Uterus (tissue), 4 donors: Measurements from ENCODE around the gene SH3BP2. TPM values are rescaled to one million over a fixed set of nuclear protein-coding genes. Genes with fewer than 3 reads are reported as not detected.
A peak's percentile ranks its signal among the peaks of the same experiment; 100 is the strongest.

ENCODE experiments used
- DNase-seq, 2 donors: peaks; one replicate each; pipeline ENCODE4 v3.0.0-alpha.2; 2019 to 2020
- H3K27ac ChIP-seq, 2 donors: fragments of 200-600 bp; sonication (generic); 1 replicate in 1 of 2; 2 replicates in 1 of 2; pipeline ENCODE4 v1.5.1; 2016 to 2018
- H3K27me3 ChIP-seq, 2 donors: fragments of 200-600 bp; sonication (generic); one replicate each; pipeline ENCODE4 v1.5.1; 2018 to 2019; ENCODE audit warnings: control low read depth in 1 of 2
- H3K36me3 ChIP-seq, 2 donors: fragments of 200-600 bp; sonication (generic); one replicate each; pipeline ENCODE4 v1.5.1; 2019; ENCODE audit warnings: control low read depth in 1 of 2
- H3K4me1 ChIP-seq, 2 donors: fragments of 200-600 bp; sonication (generic); one replicate each; pipeline ENCODE4 v1.5.1; 2018 to 2019; ENCODE audit warnings: control low read depth in 1 of 2
- H3K4me3 ChIP-seq, 2 donors: fragments of 200-600 bp; sonication (generic); 1 replicate in 1 of 2; 2 replicates in 1 of 2; pipeline ENCODE4 v1.5.1; 2018 to 2019; ENCODE audit warnings: mild to moderate bottlenecking in 1 of 2
- H3K9me3 ChIP-seq, 2 donors: fragments of 200-600 bp; sonication (generic); one replicate each; pipeline ENCODE4 v1.5.1; 2019; ENCODE audit warnings: control low read depth in 1 of 2
- POLR2A ChIP-seq, 2 donors: fragments of 450-650 bp; IDR thresholded peaks; one replicate each; pipeline ENCODE4 v1.6.1; 2016; ENCODE audit warnings: antibody characterized with exemption in 2 of 2, mild to moderate bottlenecking in 1 of 2, moderate library complexity in 1 of 2
- intact Hi-C: fragments of 100-400 bp; cut with DNase I; formaldehyde crosslinking; loops from one replicate; pipeline ENCODE4 v1.15.1; 2023; ENCODE audit warnings: low total_unique reads
- total RNA-seq, 4 donors: library from RNA; depleted of rRNA in 3 of 4; stranded (reverse); fragments of >200 nt in 3 of 4; gene quantifications; one replicate each; pipeline versions ENCODE4 v1.1.0 to v1.2.4, GENCODE V29; 2014 to 2023
- TF ChIP-seq, protein P1 (sequence below), 4 experiments: fragments of 200-600 bp in 2 of 4; fragments of 450-650 bp in 2 of 4; sonication (generic) in 2 of 4; IDR thresholded peaks; one replicate each; pipeline ENCODE4 v1.5.1; 2016 to 2019; ENCODE audit warnings: antibody characterized with exemption in 4 of 4, mild to moderate bottlenecking in 2 of 4, moderate library complexity in 1 of 4
- donor health status: DM: yes; HTN: yes; CAD: no.

SH3BP2 gene
- total RNA-seq, 4 donors from 2014 or later, result 6.4 to 50.0 (median 29.3) TPM

DNA sequence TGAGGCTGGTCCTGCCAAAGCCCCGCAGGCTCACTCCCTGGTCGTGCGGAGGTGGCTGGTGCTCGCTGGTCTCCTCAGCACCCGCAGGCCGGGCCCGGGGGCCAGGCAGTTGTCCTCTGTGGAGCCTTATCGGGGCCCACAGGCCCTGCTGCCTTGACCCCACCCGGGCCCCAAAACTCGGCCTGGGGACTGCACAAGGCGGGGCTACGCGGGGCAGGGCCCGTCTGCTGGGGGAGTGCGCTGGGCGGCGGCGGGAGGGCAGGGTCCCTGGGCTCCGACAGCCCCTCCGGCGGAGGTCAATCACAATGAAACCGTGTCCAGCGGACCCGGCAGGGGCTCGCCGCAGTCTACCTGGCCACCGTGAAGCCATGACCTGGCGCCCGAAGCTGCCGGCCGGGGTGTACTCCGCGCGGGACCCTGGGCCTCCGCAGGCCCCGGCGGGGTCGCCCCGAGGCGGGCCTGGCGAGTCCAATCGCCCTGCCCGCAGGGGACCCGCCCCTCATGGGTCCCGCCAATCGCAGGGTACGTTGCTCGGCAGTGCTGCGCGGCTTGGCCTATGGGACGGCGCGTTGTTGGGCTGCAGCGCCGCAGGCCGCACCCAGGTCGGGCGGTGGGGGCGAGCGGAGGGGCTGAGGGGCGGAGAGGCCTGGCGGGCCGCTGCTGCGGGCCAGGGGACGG is 50.5 kb downstream of the SH3BP2 start, which contains the start of gene ADD1:
Gene ADD1 (plus strand): TSS at position 582 of the 678 bp plus-strand sequence. CDS start 32,072 bp downstream, outside the sequence.
- H3K9me3 ChIP-seq, result no peaks in the 10 kb centered on the region
- peak; percentile 87 to 98 for DNase-seq
- peak within 1 kb of the TSS; percentile 75 to 95 for H3K4me3 ChIP-seq
- H3K36me3 ChIP-seq, result no peaks in the 10 kb centered on the region
- H3K27me3 ChIP-seq, result no peaks in the 10 kb centered on the region
- peak within 1 kb of the TSS; percentile 88 to 98 for H3K27ac ChIP-seq
- intact Hi-C loops, result no loop called here
- peaks cover 0 to 9% of the 10 kb centered on the region in 2 donors for H3K4me1 ChIP-seq
- TF ChIP-seq POLR2A (IDR thresholded peaks at IDR 0.05), result peak; percentile 72 to 92
- TF ChIP-seq, protein P1, sequence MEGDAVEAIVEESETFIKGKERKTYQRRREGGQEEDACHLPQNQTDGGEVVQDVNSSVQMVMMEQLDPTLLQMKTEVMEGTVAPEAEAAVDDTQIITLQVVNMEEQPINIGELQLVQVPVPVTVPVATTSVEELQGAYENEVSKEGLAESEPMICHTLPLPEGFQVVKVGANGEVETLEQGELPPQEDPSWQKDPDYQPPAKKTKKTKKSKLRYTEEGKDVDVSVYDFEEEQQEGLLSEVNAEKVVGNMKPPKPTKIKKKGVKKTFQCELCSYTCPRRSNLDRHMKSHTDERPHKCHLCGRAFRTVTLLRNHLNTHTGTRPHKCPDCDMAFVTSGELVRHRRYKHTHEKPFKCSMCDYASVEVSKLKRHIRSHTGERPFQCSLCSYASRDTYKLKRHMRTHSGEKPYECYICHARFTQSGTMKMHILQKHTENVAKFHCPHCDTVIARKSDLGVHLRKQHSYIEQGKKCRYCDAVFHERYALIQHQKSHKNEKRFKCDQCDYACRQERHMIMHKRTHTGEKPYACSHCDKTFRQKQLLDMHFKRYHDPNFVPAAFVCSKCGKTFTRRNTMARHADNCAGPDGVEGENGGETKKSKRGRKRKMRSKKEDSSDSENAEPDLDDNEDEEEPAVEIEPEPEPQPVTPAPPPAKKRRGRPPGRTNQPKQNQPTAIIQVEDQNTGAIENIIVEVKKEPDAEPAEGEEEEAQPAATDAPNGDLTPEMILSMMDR (IDR thresholded peaks at IDR 0.05), result peak in 1 of 4 experiments; percentile 20

DNA sequence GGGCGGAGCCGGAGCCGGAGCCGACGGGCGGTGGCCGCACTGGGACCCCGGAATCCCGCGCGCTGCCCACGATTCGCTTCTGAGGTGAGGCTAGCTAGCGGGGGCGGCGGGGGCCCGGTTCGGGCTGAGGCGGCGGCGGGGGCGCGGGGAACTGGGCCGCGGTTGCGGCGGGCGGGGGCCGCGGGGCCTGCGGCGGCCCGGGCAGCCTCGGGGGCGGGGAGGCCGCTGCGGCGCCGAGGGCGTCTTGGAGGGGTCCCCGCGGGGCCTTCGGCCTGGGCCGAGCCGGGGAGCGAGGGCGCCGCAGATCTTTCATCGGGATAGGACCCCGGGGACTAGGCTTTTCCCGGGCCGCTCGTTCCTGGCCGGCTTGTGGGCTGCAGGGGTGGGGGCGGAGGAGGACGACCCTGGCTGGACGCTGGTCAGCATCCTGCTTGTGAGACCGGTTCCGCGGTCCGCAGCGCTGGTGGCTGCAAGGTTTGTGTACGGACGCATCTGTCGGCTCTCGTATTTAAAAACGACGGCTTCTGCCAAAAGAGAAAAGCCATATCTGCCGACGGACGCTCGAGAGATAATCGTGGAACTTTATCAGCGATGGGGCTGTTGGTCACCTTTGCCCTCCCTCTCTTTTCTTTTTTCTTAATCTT is 51.2 kb downstream of the SH3BP2 start:
- no peaks in the 10 kb centered on the region for H3K27me3 ChIP-seq
- peak overlapping the region; percentile 75 to 95 for H3K4me3 ChIP-seq
- peak overlapping the region; percentile 88 to 98 for H3K27ac ChIP-seq
- peaks cover 0 to 9% of the 10 kb centered on the region in 2 donors for H3K4me1 ChIP-seq
- TF ChIP-seq POLR2A (IDR thresholded peaks at IDR 0.05), result no peak
- TF ChIP-seq, protein P1 (IDR thresholded peaks at IDR 0.05), result no peak
- no peaks in the 10 kb centered on the region for H3K36me3 ChIP-seq
- intact Hi-C loops, result no loop called here
- no peaks in the 10 kb centered on the region for H3K9me3 ChIP-seq
- peak; percentile 45 to 52 for DNase-seq

DNA sequence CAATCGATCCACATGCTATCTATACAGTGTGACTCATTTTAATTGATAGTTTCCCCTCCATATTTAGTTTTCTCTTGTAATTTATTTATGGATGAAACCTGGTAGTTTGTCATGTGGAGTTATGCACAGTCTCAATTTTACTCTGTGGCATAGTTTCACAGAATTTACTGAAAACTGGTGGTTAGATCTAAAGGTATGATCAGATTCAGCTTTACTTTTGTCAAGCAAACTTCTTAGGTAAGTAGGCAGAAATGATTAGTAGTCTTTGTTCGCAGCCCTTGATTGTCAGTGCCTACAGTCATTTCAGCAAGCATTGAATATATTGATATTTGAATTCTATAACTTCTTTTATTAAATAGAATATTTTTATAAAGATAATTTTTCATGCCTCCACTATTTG is 53.3 kb downstream of the SH3BP2 start:
- no peaks in the 10 kb centered on the region for H3K9me3 ChIP-seq
- no peaks in the 10 kb centered on the region for H3K27me3 ChIP-seq
- intact Hi-C loops, result no loop called here
- no peak for DNase-seq
- H3K36me3 ChIP-seq, result no peaks in the 10 kb centered on the region
- H3K4me3 ChIP-seq, result no peak overlapping the region
- H3K27ac ChIP-seq, result no peak overlapping the region
- TF ChIP-seq, protein P1 (IDR thresholded peaks at IDR 0.05), result no peak
- no peak for TF ChIP-seq POLR2A (IDR thresholded peaks at IDR 0.05)
- peaks cover 4 to 9% of the 10 kb centered on the region in 2 donors for H3K4me1 ChIP-seq

DNA sequence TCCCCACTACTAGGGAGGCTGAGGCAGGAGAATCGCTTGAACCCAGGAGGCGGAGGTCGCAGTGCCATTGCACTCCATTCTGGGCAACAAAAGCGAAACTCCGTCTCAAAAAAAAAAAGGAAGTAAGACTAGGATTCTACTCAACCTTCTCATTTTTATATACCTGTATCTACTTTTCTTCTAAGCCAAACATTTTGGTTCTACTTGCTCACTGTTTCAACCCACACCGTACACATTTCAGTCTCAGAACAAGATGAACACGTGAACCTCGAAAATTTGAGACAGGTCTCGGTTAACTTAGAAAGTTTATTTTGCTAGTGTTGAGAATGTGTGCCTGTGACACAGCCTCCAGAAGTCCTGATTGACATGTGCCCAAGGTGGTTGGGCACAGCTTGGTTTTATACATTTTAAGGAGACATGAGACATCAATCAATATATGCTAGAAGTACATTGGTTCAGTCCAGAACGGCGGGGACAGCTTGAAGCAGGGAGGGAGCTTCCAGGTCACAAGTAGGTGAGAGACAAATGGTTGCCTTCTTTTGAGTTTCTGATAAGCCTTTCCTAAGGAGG is 54.5 kb downstream of the SH3BP2 start:
- Histone ChIP-seq H3K4me3 (no peak overlapping the region), H3K4me1 (peaks cover 5 to 9% of the 10 kb centered on the region in 2 donors), H3K27ac (peak overlapping the region in 1 of 2 donors; percentile 24), H3K9me3 (no peaks in the 10 kb centered on the region), H3K36me3 (no peaks in the 10 kb centered on the region), H3K27me3 (no peaks in the 10 kb centered on the region)
- intact Hi-C loops, result no loop called here
- DNase-seq, result no peak
- TF ChIP-seq, protein P1 (IDR thresholded peaks at IDR 0.05), result no peak
- no peak for TF ChIP-seq POLR2A (IDR thresholded peaks at IDR 0.05)

DNA sequence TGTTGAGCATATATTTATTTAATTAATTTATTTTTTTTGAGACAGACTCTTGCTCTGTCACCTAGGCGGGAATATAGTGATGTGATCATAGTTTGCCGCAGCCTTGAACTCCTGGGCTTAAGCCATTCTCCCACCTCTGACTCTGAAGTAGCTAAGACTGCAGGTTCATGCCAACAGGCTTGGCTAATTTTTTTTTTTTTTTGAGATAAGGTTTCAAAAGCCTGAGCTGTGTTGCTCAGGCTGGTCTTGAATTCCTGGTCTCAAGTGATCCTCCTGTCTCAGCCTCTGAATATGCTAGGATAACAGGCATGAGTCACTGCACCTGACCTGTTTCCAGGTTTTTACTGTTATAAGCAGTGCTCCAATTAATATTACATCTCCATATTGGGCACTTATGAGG is 55.6 kb downstream of the SH3BP2 start:
- H3K27me3 ChIP-seq, result no peaks in the 10 kb centered on the region
- H3K4me1 ChIP-seq, result peaks cover 9 to 13% of the 10 kb centered on the region in 2 donors
- H3K27ac ChIP-seq, result no peak overlapping the region
- no peaks in the 10 kb centered on the region for H3K36me3 ChIP-seq
- no peak overlapping the region for H3K4me3 ChIP-seq
- intact Hi-C loops, result no loop called here
- no peak for TF ChIP-seq POLR2A (IDR thresholded peaks at IDR 0.05)
- TF ChIP-seq, protein P1 (IDR thresholded peaks at IDR 0.05), result no peak
- no peak for DNase-seq
- H3K9me3 ChIP-seq, result no peaks in the 10 kb centered on the region
